ENCODE results near the gene GIN1. TPM values are rescaled to one million over a fixed set of nuclear protein-coding genes. Genes with fewer than 3 reads are reported as not detected.

Gene GIN1, protein sequence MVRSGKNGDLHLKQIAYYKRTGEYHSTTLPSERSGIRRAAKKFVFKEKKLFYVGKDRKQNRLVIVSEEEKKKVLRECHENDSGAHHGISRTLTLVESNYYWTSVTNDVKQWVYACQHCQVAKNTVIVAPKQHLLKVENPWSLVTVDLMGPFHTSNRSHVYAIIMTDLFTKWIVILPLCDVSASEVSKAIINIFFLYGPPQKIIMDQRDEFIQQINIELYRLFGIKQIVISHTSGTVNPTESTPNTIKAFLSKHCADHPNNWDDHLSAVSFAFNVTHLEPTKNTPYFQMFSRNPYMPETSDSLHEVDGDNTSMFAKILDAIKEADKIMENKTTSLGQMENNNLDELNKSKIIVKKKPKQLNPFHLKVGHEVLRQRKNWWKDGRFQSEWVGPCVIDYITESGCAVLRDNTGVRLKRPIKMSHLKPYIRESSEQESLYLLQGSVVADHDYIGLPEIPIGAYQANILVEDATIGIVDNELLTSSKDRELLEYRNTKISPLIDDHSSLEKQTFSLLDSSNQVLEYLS
- 5.4 TPM for total RNA-seq

DNA sequence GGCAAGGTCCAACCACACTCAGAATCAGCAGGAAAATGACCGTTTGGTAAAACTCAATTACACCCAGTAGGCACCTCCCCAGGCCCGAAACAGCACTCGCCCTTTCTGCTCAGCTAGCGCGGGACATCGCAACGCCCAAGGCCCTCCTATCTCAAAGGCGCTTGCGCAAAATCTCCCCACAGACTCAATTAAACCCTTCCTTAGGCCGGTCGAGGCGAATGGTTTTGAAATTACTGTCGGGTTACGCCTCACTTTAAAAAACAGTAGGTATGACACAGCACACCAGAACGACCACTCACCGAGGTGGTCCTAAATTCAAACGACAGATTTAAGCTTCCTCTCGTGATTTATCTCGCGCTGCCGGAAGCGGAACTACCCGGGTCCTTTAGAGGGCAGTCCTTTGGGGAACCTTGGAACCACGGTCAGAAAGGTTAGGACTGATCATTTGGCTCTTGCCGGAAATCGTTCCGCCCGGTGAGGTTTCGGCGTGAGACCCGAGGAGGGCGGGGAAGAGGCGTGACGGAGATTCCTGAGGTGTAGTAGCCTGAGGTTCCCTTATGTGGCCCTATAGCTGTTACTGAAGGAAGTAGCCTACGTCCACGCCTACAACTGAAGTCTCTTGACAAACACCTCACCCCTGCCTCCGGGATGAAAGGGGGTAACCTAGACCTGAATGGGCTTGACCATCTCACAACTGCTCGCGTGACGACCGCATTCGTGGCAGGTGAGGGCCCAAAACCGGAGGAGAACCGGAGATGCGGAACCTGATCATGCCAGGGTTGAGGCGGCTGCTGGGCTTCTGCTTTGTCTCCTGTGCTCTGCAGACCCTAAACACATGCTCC lies at the start of gene GIN1, which contains the start of gene PPIP5K2:
Gene GIN1, minus strand, starts transcription at position 374 of the 842 bp plus-strand sequence. CDS start 11,431 bp downstream, outside the sequence.
Gene PPIP5K2, plus strand, starts transcription at position 537 of the 842 bp plus-strand sequence. CDS start 9,289 bp downstream, outside the sequence.
- peak; percentile 98 for DNase-seq (ENCODE audit: extremely low spot score in 2 of 2)
- H3K4me3 ChIP-seq = peak within 1 kb of the TSS; percentile 72 to 74
- H3K27me3 ChIP-seq = no peaks in the 10 kb centered on the region
- H3K27ac ChIP-seq = peak within 1 kb of the TSS; percentile 86
- no peaks in the 10 kb centered on the region for H3K36me3 ChIP-seq
- H3K9me3 ChIP-seq = no peaks in the 10 kb centered on the region
- peaks cover 45% of the 10 kb centered on the region for H3K4me1 ChIP-seq
- TF ChIP-seq, protein P1, sequence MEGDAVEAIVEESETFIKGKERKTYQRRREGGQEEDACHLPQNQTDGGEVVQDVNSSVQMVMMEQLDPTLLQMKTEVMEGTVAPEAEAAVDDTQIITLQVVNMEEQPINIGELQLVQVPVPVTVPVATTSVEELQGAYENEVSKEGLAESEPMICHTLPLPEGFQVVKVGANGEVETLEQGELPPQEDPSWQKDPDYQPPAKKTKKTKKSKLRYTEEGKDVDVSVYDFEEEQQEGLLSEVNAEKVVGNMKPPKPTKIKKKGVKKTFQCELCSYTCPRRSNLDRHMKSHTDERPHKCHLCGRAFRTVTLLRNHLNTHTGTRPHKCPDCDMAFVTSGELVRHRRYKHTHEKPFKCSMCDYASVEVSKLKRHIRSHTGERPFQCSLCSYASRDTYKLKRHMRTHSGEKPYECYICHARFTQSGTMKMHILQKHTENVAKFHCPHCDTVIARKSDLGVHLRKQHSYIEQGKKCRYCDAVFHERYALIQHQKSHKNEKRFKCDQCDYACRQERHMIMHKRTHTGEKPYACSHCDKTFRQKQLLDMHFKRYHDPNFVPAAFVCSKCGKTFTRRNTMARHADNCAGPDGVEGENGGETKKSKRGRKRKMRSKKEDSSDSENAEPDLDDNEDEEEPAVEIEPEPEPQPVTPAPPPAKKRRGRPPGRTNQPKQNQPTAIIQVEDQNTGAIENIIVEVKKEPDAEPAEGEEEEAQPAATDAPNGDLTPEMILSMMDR (IDR thresholded peaks at IDR 0.05) = peak in 1 of 3 experiments; percentile 24
- peak in 1 of 2 donors; percentile 28 for TF ChIP-seq POLR2A (IDR thresholded peaks at IDR 0.05)
- peak; percentile 84 to 99 for TF ChIP-seq POLR2AphosphoS5 (IDR thresholded peaks at IDR 0.05; ENCODE audit: insufficient read depth in 1 of 2, low read depth in 1 of 2)
- intact Hi-C loops (cut with DNase I) = no loop called here

DNA sequence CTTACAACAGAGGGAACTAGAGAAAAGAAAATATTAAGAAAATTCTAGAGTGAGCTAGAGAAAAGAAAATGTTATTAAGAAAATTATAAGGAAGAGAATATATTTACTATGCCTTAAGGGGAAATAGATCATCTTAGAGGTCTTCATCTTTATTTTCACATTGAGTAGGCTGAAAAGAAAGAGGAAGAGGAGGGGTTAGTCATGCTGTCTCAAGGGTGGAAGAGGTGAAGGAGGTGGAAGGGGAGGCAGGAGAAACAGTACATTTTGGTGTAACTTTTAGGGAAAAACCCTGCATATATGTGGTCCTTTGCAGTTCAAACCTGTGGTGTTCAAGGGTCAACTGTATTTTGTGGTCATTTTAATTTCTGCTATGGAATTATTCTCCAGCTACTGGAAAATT lies 46.8 kb upstream of the GIN1 start:
- Histone ChIP-seq H3K4me3 (no peak overlapping the region), H3K36me3 (peaks cover 0 to 32% of the 10 kb centered on the region in 2 donors), H3K27ac (no peak overlapping the region), H3K9me3 (no peaks in the 10 kb centered on the region), H3K4me1 (no peaks in the 10 kb centered on the region), H3K27me3 (no peaks in the 10 kb centered on the region)
- intact Hi-C loops (cut with DNase I) = no loop called here
- no peak for DNase-seq (ENCODE audit: extremely low spot score in 2 of 2)
- no peak for TF ChIP-seq POLR2AphosphoS5 (IDR thresholded peaks at IDR 0.05; ENCODE audit: insufficient read depth in 1 of 2, low read depth in 1 of 2)
- no peak for TF ChIP-seq POLR2A (IDR thresholded peaks at IDR 0.05)
- TF ChIP-seq, protein P1 (IDR thresholded peaks at IDR 0.05) = no peak

DNA sequence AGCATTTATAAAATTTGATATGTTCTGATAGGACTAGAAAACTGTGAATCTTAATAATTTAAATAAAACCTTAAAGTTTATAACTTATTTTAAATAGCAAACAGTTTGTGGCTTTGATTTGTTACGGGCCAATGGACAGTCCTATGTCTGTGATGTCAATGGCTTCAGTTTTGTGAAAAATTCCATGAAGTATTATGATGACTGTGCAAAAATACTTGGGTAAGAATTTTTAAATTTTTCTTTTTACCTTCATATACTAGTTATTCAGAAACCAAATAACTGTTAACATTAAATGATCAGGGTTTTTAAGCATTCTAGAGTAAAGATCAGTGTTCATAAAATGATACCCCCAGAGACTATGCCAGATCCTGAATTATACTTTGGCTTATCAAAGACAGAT lies 31.2 kb upstream of the GIN1 start:
- Histone ChIP-seq H3K27ac (no peak overlapping the region), H3K36me3 (peaks cover 0 to 35% of the 10 kb centered on the region in 2 donors), H3K27me3 (no peaks in the 10 kb centered on the region), H3K9me3 (no peaks in the 10 kb centered on the region), H3K4me3 (no peak overlapping the region), H3K4me1 (no peaks in the 10 kb centered on the region)
- TF ChIP-seq, protein P1 (IDR thresholded peaks at IDR 0.05) = no peak
- TF ChIP-seq POLR2A (IDR thresholded peaks at IDR 0.05) (no peak), POLR2AphosphoS5 (IDR thresholded peaks at IDR 0.05; ENCODE audit: insufficient read depth in 1 of 2, low read depth in 1 of 2) (no peak)
- intact Hi-C loops (cut with DNase I) = no loop called here
- no peak for DNase-seq (ENCODE audit: extremely low spot score in 2 of 2)

DNA sequence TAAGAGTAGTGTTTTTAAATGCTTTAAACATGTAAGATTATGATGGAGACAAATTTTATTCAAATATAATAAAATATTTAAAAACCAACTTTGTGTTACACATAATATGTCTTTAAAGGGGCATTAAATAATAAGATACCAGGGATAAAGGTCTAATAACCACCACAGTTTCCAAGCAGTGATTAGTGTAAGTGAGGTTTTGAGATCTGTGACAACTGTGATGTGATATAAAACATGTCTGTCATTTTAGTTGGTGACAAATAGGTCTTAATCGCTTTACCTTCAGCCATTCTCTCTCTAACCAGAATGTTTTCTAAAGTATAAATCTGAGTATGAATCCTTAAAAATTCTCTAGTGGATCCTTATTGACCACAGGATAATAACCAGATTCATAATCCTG lies 28.3 kb upstream of the GIN1 start:
- intact Hi-C loops (cut with DNase I) = no loop called here
- no peak for DNase-seq (ENCODE audit: extremely low spot score in 2 of 2)
- no peaks in the 10 kb centered on the region for H3K9me3 ChIP-seq
- no peak for TF ChIP-seq POLR2A (IDR thresholded peaks at IDR 0.05)
- no peak for TF ChIP-seq POLR2AphosphoS5 (IDR thresholded peaks at IDR 0.05; ENCODE audit: insufficient read depth in 1 of 2, low read depth in 1 of 2)
- TF ChIP-seq, protein P1 (IDR thresholded peaks at IDR 0.05) = no peak
- H3K36me3 ChIP-seq = peaks cover 0 to 17% of the 10 kb centered on the region in 2 donors
- H3K27ac ChIP-seq = no peak overlapping the region
- H3K27me3 ChIP-seq = no peaks in the 10 kb centered on the region
- H3K4me3 ChIP-seq = no peak overlapping the region
- no peaks in the 10 kb centered on the region for H3K4me1 ChIP-seq

Data from vagina (tissue), 2 donors.